Natural killer cell (primary cell): Measurements from ENCODE around the gene SLC25A28. TPM values are rescaled to one million over a fixed set of nuclear protein-coding genes. Genes with fewer than 3 reads are reported as not detected.

ENCODE experiments used
- ATAC-seq, 3 donors: fragments of 150-1000 bp in 2 of 3; fragments of 200-7000 bp in 1 of 3; cut with Tn5 transposase; 1 replicate in 1 of 3; 2 replicates in 2 of 3; pipeline ENCODE4 v1.10.0; 2021; ENCODE audit warnings: mild to moderate bottlenecking in 2 of 3, moderate library complexity in 2 of 3
- DNase-seq, 2 donors: peaks; one replicate each; pipeline versions ENCODE4 v3.0.0 to v3.0.0-alpha.2; 2013 to 2021; ENCODE audit warnings: mixed read lengths in 1 of 2
- H3K27ac ChIP-seq: one replicate; pipeline ENCODE4 v1.5.1; 2013; ENCODE audit warnings: mild to moderate bottlenecking, low read length
- H3K27me3 ChIP-seq: one replicate; pipeline ENCODE4 v1.6.1; 2013; ENCODE audit warnings: low read length; ENCODE audit not compliant: control insufficient read depth, insufficient read depth
- H3K36me3 ChIP-seq: one replicate; pipeline ENCODE4 v1.6.1; 2013; ENCODE audit warnings: low read length; ENCODE audit not compliant: control insufficient read depth, insufficient read depth
- H3K4me1 ChIP-seq: one replicate; pipeline ENCODE4 v1.6.1; 2013; ENCODE audit warnings: low read length; ENCODE audit not compliant: control insufficient read depth, insufficient read depth
- H3K4me3 ChIP-seq: one replicate; pipeline ENCODE4 v1.5.1; 2013; ENCODE audit warnings: low read length
- H3K9me3 ChIP-seq: one replicate; pipeline ENCODE4 v1.6.1; 2013; ENCODE audit warnings: low read length; ENCODE audit not compliant: control insufficient read depth, insufficient read depth
- H3K27ac Mint-ChIP-seq, 2 donors: one replicate each; pipeline ENCODE4 v1.8.0; 2022; ENCODE audit warnings: mild to moderate bottlenecking in 2 of 2, mixed read lengths in 2 of 2, moderate library complexity in 1 of 2
- H3K27me3 Mint-ChIP-seq, 2 donors: one replicate each; pipeline ENCODE4 v1.8.0; 2022; ENCODE audit warnings: low read depth in 2 of 2, mixed read lengths in 2 of 2
- H3K36me3 Mint-ChIP-seq: one replicate; pipeline ENCODE4 v1.8.0; 2022; ENCODE audit warnings: mixed read lengths
- H3K4me1 Mint-ChIP-seq, 2 donors: one replicate each; pipeline ENCODE4 v1.8.0; 2022; ENCODE audit warnings: mixed read lengths in 2 of 2
- H3K4me3 Mint-ChIP-seq: one replicate; pipeline ENCODE4 v1.8.0; 2022; ENCODE audit warnings: mild to moderate bottlenecking, moderate library complexity, mixed read lengths
- H3K9me3 Mint-ChIP-seq, 2 donors: one replicate each; pipeline ENCODE4 v1.8.0; 2022; ENCODE audit warnings: mixed read lengths in 2 of 2
- CTCF ChIP-seq: fragments of 200-600 bp; IDR thresholded peaks from one replicate; pipeline ENCODE4 v1.8.0; 2022; ENCODE audit warnings: antibody characterized with exemption
- WGBS: methylation state at CpG from one replicate; pipeline ENCODE4 v1.1.7; 2013; ENCODE audit warnings: missing lambda C conversion rate; ENCODE audit not compliant: insufficient coverage; 5-methylcytosine and 5-hydroxymethylcytosine counted together
- intact Hi-C: fragments of 100-400 bp; cut with micrococcal nuclease; formaldehyde crosslinking; loops from one replicate; pipeline ENCODE4 v1.14.2; 2022
- total RNA-seq, 4 donors: library from RNA; stranded (reverse); fragments of 120-200 nt in 1 of 4; gene quantifications; one replicate each; pipeline versions ENCODE4 v1.2.3 to v1.2.4, GENCODE V29; 2013 to 2022

SLC25A28 gene
- total RNA-seq, 3 donors from 2014 or later (not counting 1 experiment from before 2014, with no cell fraction given), result 73.0 to 83.6 (median 75.3) TPM

GRCh38 chr10:99612167-99612831 lies 7.9 kb downstream of the SLC25A28 start:
- H3K4me3 ChIP-seq, result no peak overlapping the region
- intact Hi-C loops, result loop anchor here (2.0 to 5.0 kb wide), 3 partner anchors 175 to 1145 kb away; no protein-coding TSS in a partner anchor
- Mint-ChIP-seq H3K4me1 (peaks cover 17 to 22% of the 10 kb centered on the region in 2 donors), H3K4me3 (no peak overlapping the region), H3K27ac (peak overlapping the region; percentile 47 to 66), H3K9me3 (no peaks in the 10 kb centered on the region), H3K36me3 (no peaks in the 10 kb centered on the region), H3K27me3 (no peaks in the 10 kb centered on the region)
- no peaks in the 10 kb centered on the region for H3K9me3 ChIP-seq
- H3K4me1 ChIP-seq, result no peaks in the 10 kb centered on the region
- TF ChIP-seq CTCF, result peak; percentile 94
- ATAC-seq, result peak; percentile 67 to 77 (median 71)
- peak in 1 of 2 donors; percentile 76 for DNase-seq
- WGBS, result 48% methylated on average over 7 of the region's 7 CpGs
- peaks cover 31% of the 10 kb centered on the region for H3K36me3 ChIP-seq
- no peak overlapping the region for H3K27ac ChIP-seq
- no peaks in the 10 kb centered on the region for H3K27me3 ChIP-seq

GRCh38 chr10:99611326-99611725 lies 8.9 kb downstream of the SLC25A28 start:
- Histone ChIP-seq H3K27me3 (no peaks in the 10 kb centered on the region), H3K4me1 (no peaks in the 10 kb centered on the region), H3K9me3 (no peaks in the 10 kb centered on the region), H3K4me3 (no peak overlapping the region), H3K36me3 (peaks cover 31% of the 10 kb centered on the region), H3K27ac (no peak overlapping the region)
- DNase-seq, result no peak
- Mint-ChIP-seq H3K27ac (peak overlapping the region in 1 of 2 donors; percentile 66), H3K27me3 (no peaks in the 10 kb centered on the region), H3K36me3 (no peaks in the 10 kb centered on the region), H3K4me3 (no peak overlapping the region), H3K4me1 (peaks cover 15 to 17% of the 10 kb centered on the region in 2 donors), H3K9me3 (no peaks in the 10 kb centered on the region)
- WGBS, result 41% methylated on average over 4 of the region's 4 CpGs
- no peak for ATAC-seq
- intact Hi-C loops, result loop anchor here (5.0 kb wide), 2 partner anchors 174 to 1144 kb away; no protein-coding TSS in a partner anchor
- TF ChIP-seq CTCF, result no peak

- Mint-ChIP-seq H3K9me3 (no peaks in the 10 kb centered on the region), H3K27me3 (no peaks in the 10 kb centered on the region), H3K4me1 (peaks cover 9% of the 10 kb centered on the region in 2 donors), H3K4me3 (no peak overlapping the region), H3K36me3 (no peaks in the 10 kb centered on the region), H3K27ac (no peak overlapping the region)
- Histone ChIP-seq H3K4me3 (no peak overlapping the region), H3K9me3 (no peaks in the 10 kb centered on the region), H3K36me3 (peaks cover 31% of the 10 kb centered on the region), H3K27ac (no peak overlapping the region), H3K4me1 (no peaks in the 10 kb centered on the region), H3K27me3 (no peaks in the 10 kb centered on the region)
- intact Hi-C loops, result loop anchor here (5.0 kb wide), 2 partner anchors 173 to 1143 kb away; no protein-coding TSS in a partner anchor
- DNase-seq, result no peak
- ATAC-seq, result no peak
- WGBS, result 82% methylated on average over 3 of the region's 3 CpGs
- no peak for TF ChIP-seq CTCF
Measured at GRCh38 chr10:99610221-99610620, 10.0 kb downstream of the SLC25A28 start.

- WGBS, result 99% methylated on average over 2 of the region's 2 CpGs
- TF ChIP-seq CTCF, result no peak
- Histone ChIP-seq H3K36me3 (peaks cover 31% of the 10 kb centered on the region), H3K9me3 (no peaks in the 10 kb centered on the region), H3K27me3 (no peaks in the 10 kb centered on the region), H3K4me1 (no peaks in the 10 kb centered on the region), H3K27ac (no peak overlapping the region), H3K4me3 (no peak overlapping the region)
- Mint-ChIP-seq H3K36me3 (no peaks in the 10 kb centered on the region), H3K9me3 (no peaks in the 10 kb centered on the region), H3K27me3 (no peaks in the 10 kb centered on the region), H3K27ac (no peak overlapping the region), H3K4me1 (peaks cover 8 to 9% of the 10 kb centered on the region in 2 donors), H3K4me3 (no peak overlapping the region)
- DNase-seq, result no peak
- ATAC-seq, result no peak
- intact Hi-C loops, result no loop called here
Measured at GRCh38 chr10:99609186-99609585, 11.1 kb downstream of the SLC25A28 start.
